HCT116 (cell line): Measurements from ENCODE around the gene IFT22. TPM values are rescaled to one million over a fixed set of nuclear protein-coding genes. Genes with fewer than 3 reads are reported as not detected.
"Not testable (repeated sequence)": the region's sequence is repeated elsewhere in the genome, so short reads cannot be mapped to it uniquely, and the experiment has no call there.

ENCODE experiments used
- ATAC-seq: fragments of 200-7000 bp; cut with Tn5 transposase; 2 replicates; pipeline ENCODE4 v1.9.1; 2020; ENCODE audit warnings: mild to moderate bottlenecking, moderate library complexity
- BruUV-seq: library from RNA; stranded (reverse); fragments of 400-500 nt; replicated peaks from 2 replicates; lab custom pipeline; 2021; lab: Mats Ljungman, UMichigan
- CTCF ChIA-PET: fragments of 300-600 bp; sonication (Branson Sonifier 250); formaldehyde crosslinking; loops from one replicate; lab custom pipeline; 2021; ENCODE audit warnings: antibody characterized with exemption; lab: Charles Lee
- POLR2A ChIA-PET: fragments of 300-600, 350-600 bp; sonication (Branson Sonifier 250); formaldehyde crosslinking; loops from one replicate; lab custom pipeline; 2021; ENCODE audit warnings: antibody characterized with exemption; lab: Charles Lee
- RAD21 ChIA-PET, 2 experiments: fragments of 300-600 bp; sonication (Branson Sonifier 250); formaldehyde crosslinking; loops; one replicate each; lab custom pipeline; 2023; ENCODE audit warnings: low total read pairs in 2 of 2; ENCODE audit not compliant: uncharacterized antibody in 2 of 2, unreplicated experiment in 2 of 2, low non-redundant PET in 1 of 2; lab: Charles Lee
- DNase-seq: peaks from one replicate; pipeline ENCODE4 v3.0.0-alpha.2; 2010; ENCODE audit warnings: low read depth, low spot score
- H2AFZ ChIP-seq: fragments of 200-600 bp; shearing (Covaris generic), sonication (generic); 2 replicates; pipeline ENCODE4 v1.6.1; 2017; ENCODE audit warnings: low read depth, mixed run types, mixed read lengths, antibody characterized with exemption, low read length; ENCODE audit not compliant: poor library complexity, severe bottlenecking
- H3K27ac ChIP-seq: 2 replicates; pipeline ENCODE4 v1.5.1; 2012; ENCODE audit warnings: low read depth, low read length
- H3K27me3 ChIP-seq: fragments of 200-600 bp; sonication (generic); 2 replicates; pipeline ENCODE4 v1.6.1; 2016; ENCODE audit warnings: mixed run types, low read length, mixed read lengths; ENCODE audit not compliant: insufficient read depth
- H3K36me3 ChIP-seq, 2 experiments: fragments of 200-500 bp in 1 of 2; fragments of 200-600 bp in 1 of 2; sonication (Bioruptor generic) in 1 of 2; sonication (generic) in 1 of 2; 2 replicates each; pipeline versions ENCODE4 v1.5.1 to v1.6.1; 2014 to 2016; ENCODE audit warnings: low read length in 2 of 2, inconsistent platforms in 1 of 2, mixed read lengths in 1 of 2, mixed run types in 1 of 2; ENCODE audit not compliant: insufficient read depth in 2 of 2, control insufficient read depth in 1 of 2
- H3K4me1 ChIP-seq, 2 experiments: fragments of 200-600 bp in 1 of 2; sonication (generic) in 1 of 2; 2 replicates each; pipeline versions ENCODE4 v1.5.1 to v1.6.1; 2012 to 2017; ENCODE audit warnings: low read length in 2 of 2, inconsistent platforms in 1 of 2, mild to moderate bottlenecking in 1 of 2, mixed read lengths in 1 of 2, mixed run types in 1 of 2, moderate library complexity in 1 of 2; ENCODE audit not compliant: insufficient read depth in 2 of 2, control insufficient read depth in 1 of 2
- H3K4me2 ChIP-seq: fragments of 200-600 bp; sonication (generic); 2 replicates; pipeline ENCODE4 v1.6.1; 2017; ENCODE audit warnings: mixed run types, low read length, mixed read lengths
- H3K4me3 ChIP-seq, 2 experiments: fragments of 200-600 bp in 1 of 2; sonication (generic) in 1 of 2; replicated peaks in 1 of 2; 2 replicates each; pipeline ENCODE4 v1.5.1; 2011 to 2016; ENCODE audit warnings: low read length in 2 of 2, control low read depth in 1 of 2, low read depth in 1 of 2, mild to moderate bottlenecking in 1 of 2, mixed read lengths in 1 of 2, mixed run types in 1 of 2
- H3K79me2 ChIP-seq: fragments of 200-600 bp; sonication (generic); 2 replicates; pipeline ENCODE4 v1.6.1; 2017; ENCODE audit warnings: mild to moderate bottlenecking, mixed run types, low read length, moderate library complexity, mixed read lengths; ENCODE audit not compliant: insufficient read depth
- H3K9ac ChIP-seq: fragments of 200-600 bp; sonication (generic); 2 replicates; pipeline ENCODE4 v1.6.1; 2016; ENCODE audit warnings: low read length, mixed read lengths
- H3K9me2 ChIP-seq: fragments of 200-600 bp; sonication (generic), shearing (Covaris generic); 2 replicates; pipeline ENCODE4 v1.6.1; 2017; ENCODE audit warnings: mixed run types, mild to moderate bottlenecking, moderate library complexity; ENCODE audit not compliant: insufficient read depth
- H3K9me3 ChIP-seq, 2 experiments: fragments of 200-500 bp in 1 of 2; fragments of 200-600 bp in 1 of 2; sonication (Bioruptor generic) in 1 of 2; sonication (generic) in 1 of 2; 2 replicates each; pipeline ENCODE4 v1.6.1; 2014 to 2017; ENCODE audit warnings: low read length in 2 of 2, mixed read lengths in 2 of 2, inconsistent platforms in 1 of 2, low read depth in 1 of 2, mild to moderate bottlenecking in 1 of 2, mixed run types in 1 of 2, moderate library complexity in 1 of 2; ENCODE audit not compliant: control insufficient read depth in 1 of 2, insufficient read depth in 1 of 2
- H4K20me1 ChIP-seq: fragments of 200-600 bp; sonication (generic), shearing (Covaris generic); 2 replicates; pipeline ENCODE4 v1.6.1; 2017; ENCODE audit warnings: mixed run types, mild to moderate bottlenecking, moderate library complexity; ENCODE audit not compliant: insufficient read depth
- intact Hi-C: fragments of 100-400 bp; cut with micrococcal nuclease; formaldehyde crosslinking; loops from 2 replicates; pipeline ENCODE4 v1.10.0; 2022
- total RNA-seq: library from RNA; stranded (reverse); gene quantifications from one replicate; pipeline ENCODE4 v1.2.1, GENCODE V29; 2021; ENCODE audit not compliant: unreplicated experiment

The IFT22 gene
- total RNA-seq, 1 experiment from 2014 or later, result 27.2 TPM

DNA sequence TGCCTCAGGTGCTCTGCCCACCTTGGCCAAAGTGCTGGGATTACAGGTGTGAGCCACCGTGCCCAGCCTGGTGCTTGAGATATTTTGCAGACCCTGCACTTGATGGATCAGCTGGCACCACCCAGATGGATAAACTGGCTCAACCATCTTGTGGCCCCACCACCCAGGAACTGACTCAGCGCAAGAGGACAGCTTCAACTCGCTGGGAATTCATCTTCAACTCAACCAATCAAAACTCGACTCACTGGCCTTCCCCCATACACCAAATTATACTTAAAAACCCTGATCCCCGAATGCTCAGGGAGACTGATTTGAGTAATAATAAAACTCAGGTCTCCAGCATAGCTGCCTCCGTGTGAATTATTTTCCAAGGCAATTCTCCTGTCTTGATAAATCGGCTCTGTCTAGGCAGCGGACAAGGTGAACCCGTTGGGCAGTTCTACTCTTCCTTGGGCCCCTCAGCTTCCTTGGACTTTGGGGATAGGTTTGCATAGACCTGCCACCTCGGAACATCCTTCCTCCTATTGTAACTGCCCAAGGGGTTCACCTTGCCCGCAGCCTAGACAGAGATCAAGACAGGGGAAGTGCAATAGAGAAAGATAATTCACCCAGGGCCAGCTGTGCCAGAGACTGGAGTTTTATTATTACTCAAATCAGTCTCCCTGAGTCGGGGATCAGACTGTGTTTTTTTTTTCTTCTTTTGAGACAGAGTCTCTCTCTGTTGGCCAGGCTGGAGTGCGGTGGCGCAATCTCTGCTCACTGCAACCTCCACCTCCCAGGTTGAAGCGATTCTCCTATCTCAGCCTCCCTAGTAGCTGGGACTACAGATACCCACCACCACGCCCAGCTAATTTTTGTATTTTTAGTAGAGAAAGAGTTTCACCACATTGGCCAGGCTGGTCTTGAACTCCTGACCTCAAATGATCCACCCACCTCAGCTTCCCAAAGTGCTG, 28.3 kb downstream of the IFT22 start:
- DNase-seq, H3K27me3 ChIP-seq, H2AFZ ChIP-seq, H3K79me2 ChIP-seq, H3K4me3 ChIP-seq, ATAC-seq, H3K36me3 ChIP-seq, H3K9me2 ChIP-seq, H4K20me1 ChIP-seq, H3K4me1 ChIP-seq, RAD21 ChIA-PET, intact Hi-C loops, H3K4me2 ChIP-seq, H3K27ac ChIP-seq, H3K9me3 ChIP-seq, H3K9ac ChIP-seq, BruUV-seq: not testable (repeated sequence)
- CTCF ChIA-PET, result interaction anchor here (4.1 kb wide), 1 partner anchor 11 kb away, joined by 18 read pairs; no protein-coding TSS in a partner anchor
- POLR2A ChIA-PET, result interaction anchor here (1.2 kb wide), 1 partner anchor 14 kb away, joined by 3 read pairs; no protein-coding TSS in a partner anchor

DNA sequence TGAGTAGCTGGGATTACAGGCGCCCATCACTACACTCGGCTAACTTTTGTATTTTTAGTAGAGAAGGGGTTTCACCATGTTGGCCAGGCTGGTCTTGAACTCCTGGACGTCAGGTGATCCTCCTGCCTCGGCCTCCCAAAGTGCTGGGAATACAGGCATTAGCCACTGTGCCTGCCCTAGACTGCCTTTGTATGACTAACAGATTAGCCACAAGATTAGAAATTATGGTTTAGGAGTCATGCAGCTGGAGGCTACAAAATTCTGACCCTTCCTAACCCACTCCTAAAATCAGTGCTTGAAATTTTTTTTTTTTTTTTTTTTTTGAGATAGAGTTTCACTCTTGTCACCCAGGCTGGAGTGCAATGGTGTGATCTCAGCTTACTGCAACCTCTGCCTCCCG, 29.0 kb downstream of the IFT22 start:
- CTCF ChIA-PET, result interaction anchor here (4.1 kb wide), 1 partner anchor 10 kb away, joined by 18 read pairs; no protein-coding TSS in a partner anchor
- H3K4me1 ChIP-seq, H3K9ac ChIP-seq, H3K9me3 ChIP-seq, ATAC-seq, H3K79me2 ChIP-seq, H4K20me1 ChIP-seq, DNase-seq, H3K9me2 ChIP-seq, H3K27ac ChIP-seq, H3K4me3 ChIP-seq, H2AFZ ChIP-seq, H3K36me3 ChIP-seq, POLR2A ChIA-PET, H3K4me2 ChIP-seq, H3K27me3 ChIP-seq, BruUV-seq, intact Hi-C loops, RAD21 ChIA-PET: not testable (repeated sequence)
